NCI-H128 (cell line): ENCODE results near the gene METTL18.

Experiments
- DNase-seq: peaks from one replicate; lab custom pipeline; 2025; ENCODE audit not compliant: unreplicated experiment; lab: John Stamatoyannopoulos, UW

METTL18 gene

GRCh38 chr1:169786974-169787373 is 7.7 kb downstream of the METTL18 start:
- no peak for DNase-seq

DNA sequence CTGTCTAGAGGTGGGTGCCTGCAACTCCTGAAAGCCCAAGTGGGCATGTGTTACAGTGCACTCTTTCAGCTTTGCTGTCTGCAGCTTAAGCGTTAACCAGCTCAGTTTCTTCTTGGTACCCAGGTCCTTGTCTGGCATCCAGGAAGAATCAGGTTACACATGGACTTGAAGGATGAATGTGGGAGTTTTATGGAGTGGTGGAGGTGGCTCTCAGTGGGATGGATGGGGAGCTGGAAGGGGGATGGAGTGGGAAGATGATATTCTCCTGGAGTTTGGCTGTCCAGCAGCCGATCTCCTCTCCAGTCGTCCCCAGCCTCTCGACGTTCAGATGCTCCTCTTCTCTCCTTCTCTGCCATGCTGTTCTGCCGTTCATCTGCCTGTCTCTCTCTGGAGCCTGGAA is 9.4 kb downstream of the METTL18 start:
- no peak for DNase-seq

DNA sequence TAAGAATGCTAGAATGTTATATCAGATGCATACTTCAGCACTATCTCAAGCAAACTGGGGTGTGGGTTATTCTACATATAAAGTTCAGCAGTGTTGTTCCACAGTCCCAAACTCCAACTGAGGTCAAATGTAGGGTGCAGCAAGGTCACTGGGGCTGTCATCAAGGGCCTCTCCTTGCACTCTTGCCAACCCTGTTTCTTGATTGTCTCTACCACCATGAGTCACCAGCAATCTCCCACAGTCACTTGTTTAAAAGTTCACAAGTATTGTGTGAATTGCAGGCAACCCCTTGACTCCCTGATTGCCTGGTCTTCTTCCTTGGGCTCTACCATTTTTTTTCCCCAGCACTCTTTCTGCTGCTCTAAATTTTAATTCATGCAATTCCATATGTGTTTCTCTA is 10.6 kb downstream of the METTL18 start:
- DNase-seq, result no peak

- no peak for DNase-seq
These were observed 12.1 kb downstream of the METTL18 start for GRCh38 chr1:169782596-169782995.

GRCh38 chr1:169779970-169780369 is 14.7 kb downstream of the METTL18 start:
- no peak for DNase-seq

DNA sequence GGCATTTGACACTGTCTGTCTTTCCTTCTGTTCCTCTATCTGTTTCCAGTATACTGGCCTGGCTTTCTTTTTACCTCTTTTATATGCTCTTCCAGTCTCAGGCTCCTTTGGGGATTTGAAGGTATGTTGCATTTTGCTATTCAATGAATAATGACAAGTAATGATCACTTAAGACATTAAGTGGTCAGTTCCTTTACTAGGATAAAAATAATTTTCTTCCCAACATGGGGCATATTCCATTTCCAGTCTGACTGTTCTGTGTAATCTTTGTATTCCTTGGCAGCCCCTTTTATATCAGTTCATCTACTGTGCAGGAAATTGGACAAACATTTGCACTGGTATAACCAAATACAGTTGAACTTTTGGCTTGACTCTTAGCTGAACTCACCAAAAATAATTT is 15.6 kb downstream of the METTL18 start:
- DNase-seq, result no peak

DNA sequence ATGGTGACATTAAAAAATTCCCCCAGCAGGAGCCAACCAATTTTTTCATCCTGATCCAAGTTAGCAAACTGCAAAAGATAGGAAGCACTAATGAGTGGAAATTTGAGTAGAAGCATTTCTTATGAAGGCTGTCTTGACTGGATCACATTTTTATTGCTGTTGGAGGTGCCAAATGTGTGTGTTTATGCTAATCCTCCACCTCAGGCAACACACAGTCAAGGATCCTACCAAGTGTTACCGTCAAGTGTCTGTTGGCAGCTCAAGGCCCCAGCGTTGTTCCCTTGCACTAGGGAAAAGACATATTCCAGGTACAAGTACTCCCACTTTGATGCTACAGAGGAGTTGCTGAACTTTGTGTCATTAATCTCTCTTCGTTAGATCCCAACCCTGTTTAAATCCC is 18.3 kb downstream of the METTL18 start:
- DNase-seq, result no peak

DNA sequence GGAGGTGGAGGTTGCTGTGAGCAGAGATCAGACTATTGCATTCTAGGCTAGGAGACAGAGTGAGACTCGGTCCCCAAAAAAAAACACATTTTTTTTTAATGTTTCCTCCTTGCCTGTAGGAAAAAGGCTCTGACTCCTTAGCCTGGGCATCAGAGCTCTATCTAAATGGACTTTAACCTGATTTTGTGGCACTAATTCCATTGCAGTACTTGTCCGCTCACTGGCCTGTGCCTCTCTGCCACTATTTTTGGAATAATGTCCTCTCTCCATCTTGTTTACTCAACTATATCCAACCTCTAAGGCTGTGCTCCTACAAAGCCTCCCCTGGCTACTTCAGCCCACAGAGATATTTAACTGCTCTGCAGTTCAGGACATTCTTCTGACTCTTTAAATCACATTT is 26.5 kb downstream of the METTL18 start:
- no peak for DNase-seq

GRCh38 chr1:169765580-169766331 is 29.0 kb downstream of the METTL18 start:
- DNase-seq, result no peak

GRCh38 chr1:169764919-169765318 is 29.8 kb downstream of the METTL18 start:
- DNase-seq, result no peak

- DNase-seq, result no peak
These were observed 32.0 kb downstream of the METTL18 start for GRCh38 chr1:169762699-169763098.

DNA sequence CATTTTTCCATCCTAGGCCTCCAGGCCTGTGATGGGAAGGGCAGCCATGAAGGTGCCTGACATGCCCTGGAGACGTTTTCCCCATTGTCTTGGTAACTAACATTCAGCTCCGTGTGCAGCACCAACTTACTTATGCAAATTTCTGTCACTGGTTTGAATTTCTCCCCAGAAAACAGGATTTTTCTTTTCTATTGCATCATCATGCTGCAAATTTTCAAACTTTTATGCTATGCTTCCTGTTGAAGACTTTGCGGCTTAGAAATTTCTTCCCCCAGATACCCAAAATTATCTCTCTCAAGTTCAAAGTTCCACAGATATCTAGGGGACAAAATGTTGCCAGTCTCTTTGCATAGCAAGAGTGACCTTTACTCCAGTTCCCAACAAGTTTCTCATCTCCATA is 35.7 kb downstream of the METTL18 start:
- DNase-seq, result no peak

- DNase-seq, result no peak
These were observed 41.2 kb downstream of the METTL18 start for GRCh38 chr1:169753549-169753948.

DNA sequence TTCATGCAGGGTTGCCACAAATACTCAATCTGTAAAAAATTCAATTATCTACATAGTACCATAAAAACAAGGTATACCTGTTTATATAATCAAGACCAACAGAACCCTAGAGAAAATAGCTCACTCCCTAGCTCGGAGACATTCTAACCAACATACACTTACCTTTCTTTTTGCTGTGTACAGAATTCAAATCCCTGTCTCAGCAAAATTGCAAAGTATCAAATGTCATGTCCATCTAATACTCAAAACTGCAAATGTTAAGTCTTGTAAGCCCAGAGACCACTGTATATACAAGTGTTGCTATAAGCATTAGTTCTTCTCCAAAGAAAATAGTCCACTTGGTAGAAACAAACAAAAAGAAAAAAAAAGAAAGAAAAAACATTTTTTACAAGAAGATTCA is 44.7 kb downstream of the METTL18 start:
- DNase-seq, result no peak

DNA sequence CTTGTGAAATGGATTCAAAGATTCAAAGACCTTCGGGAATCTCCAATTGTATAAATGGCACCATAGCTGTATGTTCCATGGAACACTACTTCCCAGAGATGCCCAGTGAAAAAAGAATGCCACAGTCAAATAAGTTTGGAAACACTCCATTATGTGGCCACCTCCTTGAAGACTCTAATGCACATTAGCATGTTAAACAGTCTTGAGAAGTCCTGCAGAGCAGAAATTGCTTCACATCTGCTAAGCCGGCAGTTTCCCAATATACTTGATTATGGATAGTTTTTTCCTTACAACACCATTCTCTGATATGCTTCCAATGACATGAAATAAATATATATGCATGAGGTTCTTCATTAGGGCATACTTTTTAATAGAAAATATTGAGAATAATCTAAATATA is 48.2 kb downstream of the METTL18 start:
- no peak for DNase-seq

- DNase-seq, result no peak
These were observed 49.5 kb downstream of the METTL18 start for GRCh38 chr1:169745015-169745861.
